ENCODE data around the gene TBC1D22A. TPM values are rescaled to one million over a fixed set of nuclear protein-coding genes. Genes with fewer than 3 reads are reported as not detected.

Gene TBC1D22A
- total RNA-seq, 1 experiment from 2014 or later: 20.9 TPM

GRCh38 chr22:47221840-47222615, 459.6 kb downstream of the TBC1D22A start:
- BruUV-seq (replicated peaks): no TSS peak
- H3K27me3 ChIP-seq (ENCODE audit: insufficient read depth, low read length): no peaks in the 10 kb centered on the region
- ATAC-seq (no peak), DNase-seq (ENCODE audit: low read depth, low spot score) (no peak)
- ChIA-PET RAD21 (ENCODE audit: low non-redundant PET in 1 of 2, low total read pairs in 2 of 2, uncharacterized antibody in 2 of 2, unreplicated experiment in 2 of 2) (no interaction called here), POLR2A (no interaction called here), CTCF (no interaction called here)
- no peaks in the 10 kb centered on the region for H3K79me2 ChIP-seq (ENCODE audit: insufficient read depth, low read length)
- no peak overlapping the region for H2AFZ ChIP-seq (ENCODE audit: low read depth, low read length, poor library complexity, severe bottlenecking)
- H3K36me3 ChIP-seq (ENCODE audit: control insufficient read depth in 1 of 2, insufficient read depth in 2 of 2, low read length in 2 of 2): no peaks in the 10 kb centered on the region
- no peaks in the 10 kb centered on the region for H3K4me1 ChIP-seq (ENCODE audit: control insufficient read depth in 1 of 2, insufficient read depth in 2 of 2, low read length in 2 of 2)
- H3K9me2 ChIP-seq (ENCODE audit: insufficient read depth): no peaks in the 10 kb centered on the region
- no peak for TF ChIP-seq EGR1 (IDR thresholded peaks at IDR 0.05; ENCODE audit: low read depth)
- no peak for TF ChIP-seq ZNF274 (IDR thresholded peaks at IDR 0.05; ENCODE audit: low read depth, low read length)
- TF ChIP-seq FOSL1 (IDR thresholded peaks at IDR 0.05; ENCODE audit: low read depth): no peak
- TF ChIP-seq, protein P1, sequence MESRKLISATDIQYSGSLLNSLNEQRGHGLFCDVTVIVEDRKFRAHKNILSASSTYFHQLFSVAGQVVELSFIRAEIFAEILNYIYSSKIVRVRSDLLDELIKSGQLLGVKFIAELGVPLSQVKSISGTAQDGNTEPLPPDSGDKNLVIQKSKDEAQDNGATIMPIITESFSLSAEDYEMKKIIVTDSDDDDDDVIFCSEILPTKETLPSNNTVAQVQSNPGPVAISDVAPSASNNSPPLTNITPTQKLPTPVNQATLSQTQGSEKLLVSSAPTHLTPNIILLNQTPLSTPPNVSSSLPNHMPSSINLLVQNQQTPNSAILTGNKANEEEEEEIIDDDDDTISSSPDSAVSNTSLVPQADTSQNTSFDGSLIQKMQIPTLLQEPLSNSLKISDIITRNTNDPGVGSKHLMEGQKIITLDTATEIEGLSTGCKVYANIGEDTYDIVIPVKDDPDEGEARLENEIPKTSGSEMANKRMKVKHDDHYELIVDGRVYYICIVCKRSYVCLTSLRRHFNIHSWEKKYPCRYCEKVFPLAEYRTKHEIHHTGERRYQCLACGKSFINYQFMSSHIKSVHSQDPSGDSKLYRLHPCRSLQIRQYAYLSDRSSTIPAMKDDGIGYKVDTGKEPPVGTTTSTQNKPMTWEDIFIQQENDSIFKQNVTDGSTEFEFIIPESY (IDR thresholded peaks at IDR 0.05; ENCODE audit: extremely low read depth, insufficient replicate concordance, low read length): no peak
- TF ChIP-seq CTCF (IDR thresholded peaks at IDR 0.05 in 2 of 3, conservative IDR thresholded peaks at IDR 0.05 in 1 of 3; ENCODE audit: borderline replicate concordance in 1 of 3, insufficient read depth in 1 of 3, low read depth in 2 of 3, low read length in 2 of 3): no peak
- H3K4me2 ChIP-seq (ENCODE audit: low read length): no peak overlapping the region
- no peak overlapping the region for H3K4me3 ChIP-seq (replicated peaks in 1 of 2; ENCODE audit: low read depth in 1 of 2, low read length in 2 of 2)
- H4K20me1 ChIP-seq (ENCODE audit: insufficient read depth): no peaks in the 10 kb centered on the region
- no peak overlapping the region for H3K9ac ChIP-seq (ENCODE audit: low read length)
- no peak overlapping the region for H3K27ac ChIP-seq (ENCODE audit: low read depth, low read length)
- intact Hi-C loops (cut with micrococcal nuclease): no loop called here
- H3K9me3 ChIP-seq (ENCODE audit: control insufficient read depth in 1 of 2, insufficient read depth in 1 of 2, low read depth in 1 of 2, low read length in 2 of 2): no peaks in the 10 kb centered on the region; a peak in 1 of 4 replicates

Other genes starting within 250 kb of the TBC1D22A start
- 19.6 TPM for gene CELSR1, start 225.0 kb upstream of the TBC1D22A start, total RNA-seq (2021; ENCODE audit: unreplicated experiment)
- 25.8 TPM for gene GRAMD4, start 142.3 kb upstream of the TBC1D22A start, total RNA-seq (2021; ENCODE audit: unreplicated experiment)
- gene CERK, start 24.4 kb upstream of the TBC1D22A start, total RNA-seq (2021; ENCODE audit: unreplicated experiment): 35.0 TPM